Fibroblast of mammary gland (primary cell): ENCODE data around the gene PKDREJ.

Experiments
- DNase-seq: peaks from one replicate; pipeline ENCODE4 v3.0.0-alpha.2; 2010; ENCODE audit warnings: low read depth
- H3K4me3 ChIP-seq: 2 replicates; pipeline ENCODE4 v1.5.1; 2011; ENCODE audit warnings: low read depth, mild to moderate bottlenecking, low read length, moderate library complexity; ENCODE audit not compliant: control insufficient read depth
- CTCF ChIP-seq: conservative IDR thresholded peaks from 2 replicates; pipeline ENCODE4 v1.5.1; 2011; ENCODE audit warnings: low read depth, low read length, inconsistent platforms; ENCODE audit not compliant: control insufficient read depth, insufficient read depth

PKDREJ gene

GRCh38 chr22:46250035-46250782 is 12.9 kb downstream of the PKDREJ start, which contains the start of gene CDPF1:
Gene CDPF1 (minus strand): TSS chr22:46250293. CDS start chr22:46248284, 2,009 bp downstream.
- no peak for TF ChIP-seq CTCF
- peak; percentile 74 for DNase-seq
- H3K4me3 ChIP-seq: peak within 1 kb of the TSS; percentile 75

DNA sequence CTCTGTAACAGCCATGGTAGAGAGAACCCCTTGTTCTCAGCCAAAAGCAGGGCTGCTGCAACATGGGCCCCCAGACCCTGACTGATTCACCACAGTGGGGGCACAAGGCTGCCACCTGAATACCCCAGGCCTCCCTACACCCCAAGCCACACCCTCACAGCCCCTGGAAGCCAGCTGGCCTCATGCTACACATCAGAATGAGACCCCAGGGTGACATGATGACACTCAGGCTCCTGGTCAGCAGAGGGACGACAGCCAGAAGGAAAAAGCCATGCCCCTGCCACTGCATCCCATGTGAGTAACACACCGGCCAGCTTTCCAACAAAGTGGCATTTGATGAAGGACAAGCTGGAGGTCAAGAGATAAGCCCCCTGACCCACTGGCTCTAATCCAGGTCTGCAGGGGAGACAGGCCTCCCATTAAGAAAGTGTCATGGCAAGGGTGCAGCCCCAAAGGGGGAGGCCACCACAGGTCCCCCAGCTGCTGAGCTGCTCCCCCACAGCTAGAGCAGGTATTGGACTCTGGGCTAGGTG is 15.6 kb downstream of the PKDREJ start:
- DNase-seq: no peak
- no peak overlapping the region for H3K4me3 ChIP-seq
- no peak for TF ChIP-seq CTCF

- TF ChIP-seq CTCF: no peak
- H3K4me3 ChIP-seq: no peak overlapping the region
- no peak for DNase-seq
Measured at GRCh38 chr22:46246178-46246577, 17.0 kb downstream of the PKDREJ start.

- DNase-seq: no peak
- no peak overlapping the region for H3K4me3 ChIP-seq
- TF ChIP-seq CTCF: no peak
Measured at GRCh38 chr22:46245511-46245910, 17.6 kb downstream of the PKDREJ start.

DNA sequence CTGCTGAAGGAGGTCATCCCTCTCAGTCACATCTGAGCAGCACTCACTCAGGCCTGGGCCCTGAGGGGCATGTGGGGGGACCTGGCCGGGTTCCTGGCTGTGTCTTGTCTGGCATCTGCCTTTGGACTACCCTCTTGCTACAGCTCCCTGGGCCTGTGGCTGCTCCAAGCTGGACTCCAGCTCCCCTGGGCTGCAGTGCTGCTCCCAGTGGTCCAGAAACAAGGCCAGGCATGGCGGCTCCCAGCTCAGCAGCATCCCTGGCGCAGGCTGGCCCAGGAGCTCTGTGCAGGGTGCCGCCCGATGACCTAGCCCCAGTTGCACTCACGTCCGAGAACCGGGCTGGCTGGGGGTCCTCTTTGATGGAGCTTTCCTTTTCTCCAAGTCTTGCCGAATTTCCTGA is 18.4 kb downstream of the PKDREJ start:
- no peak for TF ChIP-seq CTCF
- DNase-seq: no peak
- H3K4me3 ChIP-seq: no peak overlapping the region

DNA sequence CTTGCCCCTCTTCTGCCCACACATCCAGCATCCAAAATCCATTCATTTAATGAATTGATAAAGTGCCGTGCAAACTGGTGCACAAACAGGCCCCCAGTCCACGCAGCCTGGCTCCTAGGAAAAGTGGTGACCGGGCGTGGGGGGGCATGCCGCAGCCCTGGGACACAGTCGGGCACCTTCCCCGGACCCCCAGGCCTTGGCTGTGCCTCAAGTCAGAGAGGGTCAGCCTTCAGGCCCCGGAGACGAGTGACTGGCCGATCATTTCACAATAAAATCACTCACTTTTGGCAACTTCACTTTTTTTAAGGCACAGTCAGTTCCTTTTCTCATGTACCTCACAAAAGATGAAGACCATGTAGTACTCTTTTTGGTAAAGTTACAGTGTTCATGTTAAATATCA is 21.1 kb downstream of the PKDREJ start:
- no peak for TF ChIP-seq CTCF
- no peak overlapping the region for H3K4me3 ChIP-seq
- DNase-seq: no peak
